Right forelimb (tissue), 1 donor: ENCODE measurements around the gene TTC39B.
"Not testable (repeated sequence)": the region's sequence is repeated elsewhere in the genome, so short reads cannot be mapped to it uniquely, and the experiment has no call there.

Experiments used
- DNase-seq: peaks from one replicate; pipeline ENCODE4 v3.0.0-alpha.2; 2018

The TTC39B gene

GRCh38 chr9:15306757-15307522 lies at the start of gene TTC39B:
TTC39B (minus strand) TSS chr9:15307216; CDS start chr9:15307125, 91 bp downstream.
- peak; percentile 91 for DNase-seq

- DNase-seq, result no peak
Measured at GRCh38 chr9:15355669-15356068, 48.7 kb upstream of the TTC39B start.

GRCh38 chr9:15354713-15355112 lies 47.7 kb upstream of the TTC39B start:
- no peak for DNase-seq

GRCh38 chr9:15353892-15354291 lies 46.9 kb upstream of the TTC39B start:
- no peak for DNase-seq

GRCh38 chr9:15352306-15352705 lies 45.3 kb upstream of the TTC39B start:
- no peak for DNase-seq

GRCh38 chr9:15349892-15350761 lies 43.1 kb upstream of the TTC39B start:
- DNase-seq, result no peak

GRCh38 chr9:15346837-15347236 lies 39.8 kb upstream of the TTC39B start:
- no peak for DNase-seq

GRCh38 chr9:15344191-15344590 lies 37.2 kb upstream of the TTC39B start:
- DNase-seq, result no peak

- no peak for DNase-seq
Measured at GRCh38 chr9:15333376-15333881, 26.4 kb upstream of the TTC39B start.

GRCh38 chr9:15332939-15333338 lies 25.9 kb upstream of the TTC39B start:
- DNase-seq, result no peak

GRCh38 chr9:15329539-15330109 lies 22.6 kb upstream of the TTC39B start:
- no peak for DNase-seq

GRCh38 chr9:15328946-15329345 lies 21.9 kb upstream of the TTC39B start:
- no peak for DNase-seq

- DNase-seq, result not testable (repeated sequence)
Measured at GRCh38 chr9:15322695-15323094, 15.7 kb upstream of the TTC39B start.

GRCh38 chr9:15319661-15320060 lies 12.6 kb upstream of the TTC39B start:
- not testable (repeated sequence) for DNase-seq

GRCh38 chr9:15317836-15318235 lies 10.8 kb upstream of the TTC39B start:
- no peak for DNase-seq

GRCh38 chr9:15311607-15312006 lies 4.6 kb upstream of the TTC39B start:
- no peak for DNase-seq

- no peak for DNase-seq
Measured at GRCh38 chr9:15310107-15310850, 3.3 kb upstream of the TTC39B start.

GRCh38 chr9:15308511-15308910 lies 1.5 kb upstream of the TTC39B start:
- DNase-seq, result no peak

GRCh38 chr9:15307523-15307841 lies 466 bp upstream of the TTC39B start:
- DNase-seq, result no peak

GRCh38 chr9:15306068-15306756 lies 804 bp downstream of the TTC39B start:
- DNase-seq, result peak; percentile 66

GRCh38 chr9:15305470-15305869 lies 1.5 kb downstream of the TTC39B start:
- DNase-seq, result no peak

- no peak for DNase-seq
Measured at GRCh38 chr9:15304632-15305031, 2.4 kb downstream of the TTC39B start.
